ENCODE data around the gene ACSF3.

ACSF3 gene

GRCh38 chr16:89081556-89081955 lies 12.1 kb upstream of the ACSF3 start:
- no peak for ATAC-seq
- TF ChIP-seq OSR1 (CRISPR knock-in tag; IDR thresholded peaks at IDR 0.05): no peak
- TF ChIP-seq ZNF70 (CRISPR knock-in tag; IDR thresholded peaks at IDR 0.05): no peak
- TF ChIP-seq TOX (CRISPR knock-in tag; IDR thresholded peaks at IDR 0.05; ENCODE audit: borderline replicate concordance): no peak
- TF ChIP-seq TCF4 (CRISPR knock-in tag; IDR thresholded peaks at IDR 0.05; ENCODE audit: borderline replicate concordance): no peak
- TF ChIP-seq CSRNP3 (CRISPR knock-in tag; IDR thresholded peaks at IDR 0.05): no peak
- TF ChIP-seq GLIS3 (CRISPR knock-in tag; IDR thresholded peaks at IDR 0.05): no peak
- TF ChIP-seq ZNF8 (CRISPR knock-in tag; IDR thresholded peaks at IDR 0.05): no peak
- no peak for TF ChIP-seq CREB5 (CRISPR knock-in tag; IDR thresholded peaks at IDR 0.05; ENCODE audit: low read depth)
- no peak for TF ChIP-seq ZFP30 (CRISPR knock-in tag; IDR thresholded peaks at IDR 0.05)
- TF ChIP-seq POU6F1 (CRISPR knock-in tag; IDR thresholded peaks at IDR 0.05; ENCODE audit: borderline replicate concordance, low read depth): no peak
- no peak for TF ChIP-seq SNAI2 (CRISPR knock-in tag; IDR thresholded peaks at IDR 0.05)
- TF ChIP-seq ZNF565 (CRISPR knock-in tag; conservative IDR thresholded peaks at IDR 0.05; ENCODE audit: low read depth): no peak
- no peak for TF ChIP-seq CSDC2 (CRISPR knock-in tag; IDR thresholded peaks at IDR 0.05)
- no peak for TF ChIP-seq RARB (CRISPR knock-in tag; IDR thresholded peaks at IDR 0.05)
- no peak for TF ChIP-seq PPARA (CRISPR knock-in tag; IDR thresholded peaks at IDR 0.05; ENCODE audit: borderline replicate concordance)
- TF ChIP-seq ESRRG (CRISPR knock-in tag; IDR thresholded peaks at IDR 0.05): no peak

- TF ChIP-seq POU6F1 (CRISPR knock-in tag; IDR thresholded peaks at IDR 0.05; ENCODE audit: borderline replicate concordance, low read depth): no peak
- no peak for TF ChIP-seq ARNTL (CRISPR knock-in tag; IDR thresholded peaks at IDR 0.05; ENCODE audit: borderline replicate concordance, low read depth)
- TF ChIP-seq ISL1 (CRISPR knock-in tag; IDR thresholded peaks at IDR 0.05): no peak
- no peak for ATAC-seq
Measured at GRCh38 chr16:89084411-89084810, 9.2 kb upstream of the ACSF3 start.

- TF ChIP-seq PPARA (CRISPR knock-in tag; IDR thresholded peaks at IDR 0.05; ENCODE audit: borderline replicate concordance): no peak
- no peak for TF ChIP-seq ZC3H10 (CRISPR knock-in tag; IDR thresholded peaks at IDR 0.05)
- TF ChIP-seq ZFP30 (CRISPR knock-in tag; IDR thresholded peaks at IDR 0.05): no peak
- no peak for TF ChIP-seq ESRRG (CRISPR knock-in tag; IDR thresholded peaks at IDR 0.05)
- no peak for TF ChIP-seq ISL1 (CRISPR knock-in tag; IDR thresholded peaks at IDR 0.05)
- no peak for TF ChIP-seq GLIS3 (CRISPR knock-in tag; IDR thresholded peaks at IDR 0.05)
- TF ChIP-seq TSHZ2 (CRISPR knock-in tag; IDR thresholded peaks at IDR 0.05): no peak
- no peak for TF ChIP-seq ZNF565 (CRISPR knock-in tag; conservative IDR thresholded peaks at IDR 0.05; ENCODE audit: low read depth)
- no peak for TF ChIP-seq CSRNP3 (CRISPR knock-in tag; IDR thresholded peaks at IDR 0.05)
- no peak for TF ChIP-seq CREB5 (CRISPR knock-in tag; IDR thresholded peaks at IDR 0.05; ENCODE audit: low read depth)
- TF ChIP-seq ZNF70 (CRISPR knock-in tag; IDR thresholded peaks at IDR 0.05): no peak
- TF ChIP-seq PATZ1 (CRISPR knock-in tag; IDR thresholded peaks at IDR 0.05; ENCODE audit: borderline replicate concordance): no peak
- TF ChIP-seq BACH2 (CRISPR knock-in tag; IDR thresholded peaks at IDR 0.05; ENCODE audit: borderline replicate concordance): no peak
- TF ChIP-seq ZFP3 (CRISPR knock-in tag; IDR thresholded peaks at IDR 0.05): no peak
- no peak for TF ChIP-seq SNAI2 (CRISPR knock-in tag; IDR thresholded peaks at IDR 0.05)
- peak; percentile 23; the same call in 1 of the 3 replicates for ATAC-seq
Measured at GRCh38 chr16:89084814-89085612, 8.6 kb upstream of the ACSF3 start.

All from SK-N-SH treated with all-trans-retinoic acid at 6 μM for 48 hours (cell line).